ENCODE results near the gene BAAT. TPM values are rescaled to one million over a fixed set of nuclear protein-coding genes. Genes with fewer than 3 reads are reported as not detected.

The BAAT gene
- total RNA-seq, 3 donors from 2014 or later (not counting 1 experiment from before 2014, with no cell fraction given), result not detected

DNA sequence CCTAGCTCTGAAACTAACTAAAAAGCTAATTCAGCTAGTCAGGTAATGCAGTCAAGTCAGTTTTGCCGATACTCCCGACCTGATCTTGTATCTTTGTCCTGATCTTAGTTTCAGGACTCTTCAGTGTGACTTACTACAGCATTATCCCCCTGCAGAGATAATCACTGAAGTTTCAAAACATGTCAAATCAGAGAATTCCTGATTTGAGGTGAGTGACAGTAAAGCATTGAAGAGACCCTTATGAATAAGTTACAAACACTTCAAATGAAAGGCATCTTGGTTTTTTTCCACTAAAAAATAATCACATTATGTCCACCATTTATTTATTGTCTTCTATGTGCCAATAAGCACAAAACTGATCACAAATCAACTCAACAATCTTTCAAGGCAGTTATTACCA lies 47.6 kb downstream of the BAAT start:
- peaks cover 0 to 5% of the 10 kb centered on the region in 2 donors for H3K27me3 Mint-ChIP-seq (ENCODE audit: low read depth in 2 of 2)
- no peaks in the 10 kb centered on the region for H3K9me3 Mint-ChIP-seq
- no peak overlapping the region for H3K27ac Mint-ChIP-seq
- intact Hi-C loops (cut with micrococcal nuclease), result no loop called here
- TF ChIP-seq, protein P1, sequence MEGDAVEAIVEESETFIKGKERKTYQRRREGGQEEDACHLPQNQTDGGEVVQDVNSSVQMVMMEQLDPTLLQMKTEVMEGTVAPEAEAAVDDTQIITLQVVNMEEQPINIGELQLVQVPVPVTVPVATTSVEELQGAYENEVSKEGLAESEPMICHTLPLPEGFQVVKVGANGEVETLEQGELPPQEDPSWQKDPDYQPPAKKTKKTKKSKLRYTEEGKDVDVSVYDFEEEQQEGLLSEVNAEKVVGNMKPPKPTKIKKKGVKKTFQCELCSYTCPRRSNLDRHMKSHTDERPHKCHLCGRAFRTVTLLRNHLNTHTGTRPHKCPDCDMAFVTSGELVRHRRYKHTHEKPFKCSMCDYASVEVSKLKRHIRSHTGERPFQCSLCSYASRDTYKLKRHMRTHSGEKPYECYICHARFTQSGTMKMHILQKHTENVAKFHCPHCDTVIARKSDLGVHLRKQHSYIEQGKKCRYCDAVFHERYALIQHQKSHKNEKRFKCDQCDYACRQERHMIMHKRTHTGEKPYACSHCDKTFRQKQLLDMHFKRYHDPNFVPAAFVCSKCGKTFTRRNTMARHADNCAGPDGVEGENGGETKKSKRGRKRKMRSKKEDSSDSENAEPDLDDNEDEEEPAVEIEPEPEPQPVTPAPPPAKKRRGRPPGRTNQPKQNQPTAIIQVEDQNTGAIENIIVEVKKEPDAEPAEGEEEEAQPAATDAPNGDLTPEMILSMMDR (IDR thresholded peaks at IDR 0.05), result no peak
- no peak overlapping the region for H3K27ac ChIP-seq (ENCODE audit: low read length)
- H3K9me3 ChIP-seq (ENCODE audit: control insufficient read depth, insufficient read depth, low read length), result peaks cover 2% of the 10 kb centered on the region
- H3K4me3 Mint-ChIP-seq, result no peak overlapping the region
- DNase-seq (no peak), ATAC-seq (no peak)
- H3K4me1 ChIP-seq (ENCODE audit: control insufficient read depth, insufficient read depth, low read length), result no peaks in the 10 kb centered on the region
- no peaks in the 10 kb centered on the region for H3K4me1 Mint-ChIP-seq
- 88% methylated on average over 2 of the region's 2 CpGs for WGBS (ENCODE audit: insufficient coverage)
- H3K36me3 Mint-ChIP-seq, result no peaks in the 10 kb centered on the region
- no peak overlapping the region for H3K4me3 ChIP-seq (ENCODE audit: low read length)
- no peaks in the 10 kb centered on the region for H3K36me3 ChIP-seq (ENCODE audit: control insufficient read depth, insufficient read depth, low read length)
- H3K27me3 ChIP-seq (ENCODE audit: control insufficient read depth, insufficient read depth, low read length), result no peaks in the 10 kb centered on the region

DNA sequence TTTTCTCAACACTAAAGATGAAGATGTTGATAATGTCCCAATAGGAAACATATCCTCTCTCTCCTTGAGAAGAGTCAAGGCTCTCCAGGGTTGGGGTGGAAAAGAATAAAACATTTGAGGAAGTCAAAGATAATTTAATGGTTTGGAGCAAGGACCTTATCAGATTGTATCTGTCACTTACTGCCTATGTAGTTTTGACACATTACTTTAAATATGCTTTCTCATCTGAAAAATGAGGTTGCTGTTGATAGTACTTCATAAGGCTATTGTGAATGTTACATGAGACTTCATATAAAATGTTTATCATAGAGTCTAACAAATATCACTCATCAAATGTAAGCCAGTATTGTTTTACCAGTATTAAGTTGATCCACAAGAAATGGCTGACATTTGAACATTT lies 48.7 kb downstream of the BAAT start:
- Histone ChIP-seq H3K9me3 (ENCODE audit: control insufficient read depth, insufficient read depth, low read length) (peaks cover 2% of the 10 kb centered on the region), H3K4me1 (ENCODE audit: control insufficient read depth, insufficient read depth, low read length) (no peaks in the 10 kb centered on the region), H3K27ac (ENCODE audit: low read length) (no peak overlapping the region), H3K36me3 (ENCODE audit: control insufficient read depth, insufficient read depth, low read length) (no peaks in the 10 kb centered on the region), H3K27me3 (ENCODE audit: control insufficient read depth, insufficient read depth, low read length) (no peaks in the 10 kb centered on the region), H3K4me3 (ENCODE audit: low read length) (no peak overlapping the region)
- peaks cover 0 to 8% of the 10 kb centered on the region in 2 donors for H3K27me3 Mint-ChIP-seq (ENCODE audit: low read depth in 2 of 2)
- ATAC-seq (no peak), DNase-seq (no peak)
- TF ChIP-seq, protein P1 (IDR thresholded peaks at IDR 0.05), result no peak
- H3K27ac Mint-ChIP-seq, result no peak overlapping the region
- no peaks in the 10 kb centered on the region for H3K36me3 Mint-ChIP-seq
- H3K9me3 Mint-ChIP-seq, result no peaks in the 10 kb centered on the region
- H3K4me1 Mint-ChIP-seq, result no peaks in the 10 kb centered on the region
- H3K4me3 Mint-ChIP-seq, result no peak overlapping the region
- intact Hi-C loops (cut with micrococcal nuclease), result no loop called here

DNA sequence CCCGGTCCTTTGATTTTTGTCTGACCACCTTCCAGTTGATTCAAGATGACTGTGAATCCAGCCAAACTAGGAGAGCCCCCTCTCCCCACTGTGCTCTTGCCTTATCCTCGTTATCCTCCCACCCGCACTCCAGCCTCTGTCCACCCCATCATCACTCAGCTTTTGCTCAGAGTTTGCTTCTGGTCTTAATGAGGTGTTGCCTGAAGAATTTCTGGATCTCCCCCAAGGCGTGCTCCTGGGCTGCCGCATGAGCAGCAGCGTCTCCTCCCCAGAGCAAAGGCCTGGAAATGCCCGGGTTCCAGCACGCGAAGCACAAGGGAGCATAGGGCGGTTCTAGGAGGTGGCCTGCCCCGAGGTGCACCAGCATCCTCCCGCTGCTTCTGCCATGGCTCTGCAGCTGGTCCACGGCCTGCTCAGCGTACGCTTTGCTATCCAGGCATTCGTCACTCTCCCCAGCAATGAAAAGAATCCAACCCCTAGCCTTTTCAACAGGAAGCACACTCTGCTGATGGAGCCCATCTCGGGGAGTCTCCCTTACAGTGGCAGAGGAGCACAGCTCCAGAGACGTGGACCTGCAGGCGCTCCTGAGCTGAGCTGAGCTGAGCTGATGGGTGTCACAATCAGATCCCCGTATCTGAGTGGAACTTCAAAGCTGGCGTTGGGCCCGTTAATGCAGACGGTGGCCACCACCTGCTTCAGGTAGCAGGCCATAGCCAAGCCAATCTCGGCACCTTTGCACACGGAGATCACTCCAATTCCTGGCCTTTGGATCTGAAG lies 50.7 kb downstream of the BAAT start:
- H3K4me3 ChIP-seq (ENCODE audit: low read length), result no peak overlapping the region
- no peaks in the 10 kb centered on the region for H3K9me3 Mint-ChIP-seq
- H3K27me3 ChIP-seq (ENCODE audit: control insufficient read depth, insufficient read depth, low read length), result no peaks in the 10 kb centered on the region
- H3K27me3 Mint-ChIP-seq (ENCODE audit: low read depth in 2 of 2), result peaks cover 0 to 16% of the 10 kb centered on the region in 2 donors
- no peak overlapping the region for H3K27ac Mint-ChIP-seq
- ATAC-seq (no peak), DNase-seq (no peak)
- H3K36me3 ChIP-seq (ENCODE audit: control insufficient read depth, insufficient read depth, low read length), result no peaks in the 10 kb centered on the region
- H3K4me1 Mint-ChIP-seq, result no peaks in the 10 kb centered on the region
- TF ChIP-seq, protein P1 (IDR thresholded peaks at IDR 0.05), result no peak
- no peak overlapping the region for H3K27ac ChIP-seq (ENCODE audit: low read length)
- intact Hi-C loops (cut with micrococcal nuclease), result no loop called here
- H3K4me1 ChIP-seq (ENCODE audit: control insufficient read depth, insufficient read depth, low read length), result no peaks in the 10 kb centered on the region
- H3K4me3 Mint-ChIP-seq, result no peak overlapping the region
- peaks cover 2% of the 10 kb centered on the region for H3K9me3 ChIP-seq (ENCODE audit: control insufficient read depth, insufficient read depth, low read length)
- H3K36me3 Mint-ChIP-seq, result no peaks in the 10 kb centered on the region
- WGBS (ENCODE audit: insufficient coverage), result 91% methylated on average over 25 of the region's 25 CpGs

DNA sequence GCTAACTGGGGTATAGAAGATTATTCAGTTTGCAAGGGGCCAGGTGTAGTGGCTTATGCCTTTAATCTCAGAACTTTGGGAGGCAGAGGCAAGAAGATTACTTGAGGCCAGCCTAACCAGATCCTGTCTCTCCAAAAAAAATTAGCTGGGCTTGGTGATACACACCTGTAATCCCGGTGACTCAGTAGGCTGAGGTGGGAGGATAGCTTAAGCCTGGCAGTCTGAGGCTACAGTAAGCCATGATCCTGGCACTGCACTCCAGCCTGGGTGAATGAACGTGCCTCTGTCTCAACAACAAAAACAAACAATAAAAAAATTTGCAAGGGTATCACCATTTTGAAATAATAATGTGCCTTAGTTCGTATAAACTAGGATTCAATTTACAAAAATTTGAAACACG lies 51.3 kb downstream of the BAAT start:
- Mint-ChIP-seq H3K36me3 (no peaks in the 10 kb centered on the region), H3K9me3 (no peaks in the 10 kb centered on the region), H3K27me3 (ENCODE audit: low read depth in 2 of 2) (peaks cover 0 to 16% of the 10 kb centered on the region in 2 donors), H3K4me1 (no peaks in the 10 kb centered on the region), H3K4me3 (no peak overlapping the region), H3K27ac (no peak overlapping the region)
- Histone ChIP-seq H3K27ac (ENCODE audit: low read length) (no peak overlapping the region), H3K36me3 (ENCODE audit: control insufficient read depth, insufficient read depth, low read length) (no peaks in the 10 kb centered on the region), H3K9me3 (ENCODE audit: control insufficient read depth, insufficient read depth, low read length) (peaks cover 2% of the 10 kb centered on the region), H3K4me1 (ENCODE audit: control insufficient read depth, insufficient read depth, low read length) (no peaks in the 10 kb centered on the region), H3K27me3 (ENCODE audit: control insufficient read depth, insufficient read depth, low read length) (no peaks in the 10 kb centered on the region), H3K4me3 (ENCODE audit: low read length) (no peak overlapping the region)
- ATAC-seq, result no peak
- DNase-seq, result no peak
- TF ChIP-seq, protein P1 (IDR thresholded peaks at IDR 0.05), result no peak
- intact Hi-C loops (cut with micrococcal nuclease), result no loop called here
- 92% methylated on average over 3 of the region's 4 CpGs for WGBS (ENCODE audit: insufficient coverage)
